NK-92 (cell line): Measurements from ENCODE around the gene CDHR4.
"Not testable (repeated sequence)": the region's sequence is repeated elsewhere in the genome, so short reads cannot be mapped to it uniquely, and the experiment has no call there.

Source experiments
- DNase-seq: peaks from one replicate; lab custom pipeline; 2025; ENCODE audit not compliant: unreplicated experiment; lab: John Stamatoyannopoulos, UW

Gene CDHR4

DNA sequence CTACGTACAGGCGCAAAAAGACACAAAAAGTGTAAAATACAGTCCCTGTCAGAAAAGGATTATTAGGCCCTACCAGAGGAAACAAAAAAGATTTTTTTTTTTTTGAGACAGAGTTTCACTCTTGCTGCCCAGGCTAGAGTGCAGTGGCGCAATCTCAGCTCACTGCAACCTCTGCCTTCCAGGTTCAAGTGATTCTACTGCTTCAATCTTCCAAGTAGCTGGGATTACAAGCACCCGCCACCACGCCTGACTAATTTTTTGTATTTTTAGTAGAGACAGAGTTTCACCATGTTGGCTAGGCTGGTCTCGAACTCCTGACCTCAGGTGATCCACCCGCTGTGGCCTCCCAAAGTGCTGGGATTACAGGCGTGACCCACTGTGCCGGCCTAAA is 18.7 kb downstream of the CDHR4 start:
- not testable (repeated sequence) for DNase-seq

DNA sequence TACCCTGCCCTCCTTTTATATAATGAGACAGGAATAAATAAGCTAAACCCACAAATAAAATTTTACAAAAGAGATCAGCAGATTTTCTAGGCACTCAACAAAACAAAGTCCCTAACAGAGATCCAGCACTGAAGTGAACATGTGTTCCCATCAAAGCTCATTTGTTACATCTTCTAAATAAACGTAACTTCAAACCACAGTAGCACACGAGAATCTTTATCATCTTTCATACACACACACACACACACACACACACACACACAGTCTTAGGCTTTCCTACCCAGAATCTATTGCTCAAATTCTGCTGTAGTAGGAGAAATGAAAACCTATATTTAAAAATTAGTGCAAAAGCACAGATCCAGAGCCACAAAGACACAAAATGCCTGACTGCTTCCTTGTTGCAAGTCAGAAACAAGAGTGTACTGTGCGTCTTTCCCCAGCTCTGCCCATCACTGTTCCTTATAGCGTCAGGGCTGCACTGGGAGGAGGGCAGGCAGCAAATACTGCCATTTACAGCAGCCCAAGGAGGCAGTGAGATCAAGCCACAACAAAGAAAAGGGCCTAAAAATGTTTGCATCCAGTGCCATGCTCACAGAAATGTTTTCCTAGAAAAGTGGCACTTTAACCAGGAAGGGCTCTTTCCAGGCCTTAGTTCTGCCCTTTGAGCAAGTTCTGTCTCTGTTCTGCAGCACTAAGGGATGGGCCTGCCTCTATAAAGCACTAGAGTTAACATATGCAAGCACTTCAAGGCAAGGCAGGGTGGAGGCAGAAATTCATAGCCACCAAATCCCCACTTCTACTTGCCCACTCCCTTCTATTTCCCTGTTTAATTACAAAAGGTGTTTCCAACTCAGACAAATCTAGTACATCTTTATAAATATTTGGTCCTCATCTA is 19.3 kb downstream of the CDHR4 start:
- no peak for DNase-seq

DNA sequence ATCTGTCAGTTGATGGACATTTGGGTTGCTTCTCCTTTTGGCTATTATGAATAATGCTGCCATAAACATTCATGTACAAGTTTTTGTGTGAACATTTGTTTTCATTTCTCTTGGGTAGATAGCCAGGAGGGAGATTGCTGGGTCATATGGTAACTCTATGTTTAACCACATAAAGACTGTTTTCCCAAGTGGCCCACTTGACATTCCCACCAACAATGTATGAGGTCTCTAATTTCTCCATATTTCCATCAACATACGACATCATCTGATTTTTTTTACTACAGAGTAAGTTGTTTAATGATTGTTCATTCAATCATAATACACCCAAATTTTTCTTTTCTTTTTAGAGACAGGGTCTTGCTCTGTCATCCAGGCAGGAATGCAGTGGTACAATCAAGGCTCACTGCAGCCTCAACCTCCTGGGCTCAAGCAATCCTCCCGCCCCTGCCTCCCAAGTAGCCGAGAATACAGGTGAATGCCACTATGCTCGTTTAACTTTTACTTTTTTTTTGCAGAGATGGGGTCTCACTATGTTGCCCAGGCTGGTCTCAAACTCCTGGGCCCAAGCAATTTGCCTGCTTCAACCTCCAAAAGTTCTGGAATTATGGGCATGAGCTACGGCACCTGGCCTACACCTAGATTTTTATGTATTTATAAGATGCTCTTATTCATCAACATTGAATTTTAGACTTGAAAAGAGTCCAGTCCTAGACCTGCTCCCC is 20.2 kb downstream of the CDHR4 start:
- DNase-seq: no peak

DNA sequence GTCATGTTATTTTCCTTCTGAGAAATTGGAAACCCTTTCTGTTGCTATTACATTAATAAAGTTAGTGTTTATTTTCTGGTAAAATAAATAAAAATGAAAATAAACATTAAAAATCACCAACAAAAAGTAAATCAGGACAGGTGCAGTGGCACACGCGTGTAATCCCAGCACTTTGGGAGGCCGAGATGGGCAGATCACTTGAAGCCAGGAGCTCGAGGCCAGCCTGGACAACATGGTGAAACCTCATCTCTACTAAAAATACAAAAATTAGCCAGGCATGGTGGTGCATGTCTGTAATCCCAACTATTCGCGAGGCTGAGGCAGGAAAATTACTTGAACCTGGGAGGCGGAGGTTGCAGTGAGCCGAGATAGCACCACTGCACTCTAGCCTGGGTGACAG is 23.6 kb downstream of the CDHR4 start:
- not testable (repeated sequence) for DNase-seq

DNA sequence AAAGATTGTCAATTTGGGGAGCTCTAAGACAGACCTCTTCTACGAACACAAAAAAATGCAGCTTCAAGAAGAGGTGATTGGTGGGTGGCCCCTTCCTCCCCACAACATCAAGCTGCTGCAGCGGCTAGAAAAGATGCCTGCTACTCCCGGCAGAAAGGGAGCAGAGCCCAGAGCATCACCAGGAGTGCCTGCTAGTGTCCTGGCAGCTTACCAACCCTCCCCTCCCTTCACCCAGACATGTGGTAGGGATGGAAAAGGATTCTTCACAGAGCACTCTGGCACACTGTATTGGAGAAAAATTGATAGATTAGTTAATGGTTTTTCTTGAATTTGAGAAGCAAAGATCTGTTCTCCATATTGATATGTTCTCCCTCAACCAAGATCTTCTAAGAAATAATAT is 24.1 kb downstream of the CDHR4 start:
- DNase-seq: no peak

DNA sequence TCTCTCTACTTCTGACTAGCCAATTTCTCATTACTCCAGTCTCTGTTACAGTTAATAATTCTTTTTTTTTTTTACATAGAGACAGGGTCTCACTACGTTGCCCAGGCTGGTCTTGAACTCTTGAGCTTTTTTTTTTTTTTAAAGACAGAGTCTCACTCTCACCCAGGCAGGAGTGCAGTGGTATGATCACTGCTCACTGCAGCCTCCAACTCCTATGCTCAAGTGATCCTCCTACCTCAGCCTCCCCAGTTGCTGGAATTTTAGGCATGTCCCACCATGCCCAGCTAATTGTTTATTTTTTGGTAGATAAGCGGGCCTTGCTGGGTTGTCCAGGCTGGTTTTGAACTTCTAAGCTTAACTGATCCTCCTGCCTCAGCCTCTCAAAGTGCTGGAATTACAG is 27.0 kb downstream of the CDHR4 start:
- no peak for DNase-seq

DNA sequence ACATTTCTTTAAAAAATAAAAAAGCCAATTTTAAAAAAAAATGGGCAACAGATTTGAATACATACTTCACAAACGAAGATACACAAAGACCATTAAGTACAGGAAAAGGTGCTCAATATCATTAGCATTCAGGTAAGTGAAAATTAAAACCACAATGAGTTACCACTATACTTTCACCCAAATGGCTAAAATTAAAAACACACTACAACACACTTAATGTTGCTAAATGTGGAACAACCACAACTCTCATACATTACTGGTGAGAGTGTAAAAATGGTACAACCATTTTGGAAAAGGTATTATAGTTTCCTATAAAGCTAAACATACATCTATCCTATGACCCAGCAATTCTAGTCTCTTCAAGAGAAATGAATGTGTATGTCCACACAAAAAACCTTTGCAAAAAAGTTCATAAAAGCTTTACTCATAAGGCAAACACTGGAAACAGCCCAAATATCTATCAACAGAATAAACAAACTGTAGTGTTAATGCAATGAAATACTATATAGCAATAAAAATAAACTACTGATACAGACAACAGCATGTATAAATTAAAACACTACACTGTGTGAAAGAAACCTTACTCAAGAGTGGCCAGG is 28.2 kb downstream of the CDHR4 start:
- no peak for DNase-seq

DNA sequence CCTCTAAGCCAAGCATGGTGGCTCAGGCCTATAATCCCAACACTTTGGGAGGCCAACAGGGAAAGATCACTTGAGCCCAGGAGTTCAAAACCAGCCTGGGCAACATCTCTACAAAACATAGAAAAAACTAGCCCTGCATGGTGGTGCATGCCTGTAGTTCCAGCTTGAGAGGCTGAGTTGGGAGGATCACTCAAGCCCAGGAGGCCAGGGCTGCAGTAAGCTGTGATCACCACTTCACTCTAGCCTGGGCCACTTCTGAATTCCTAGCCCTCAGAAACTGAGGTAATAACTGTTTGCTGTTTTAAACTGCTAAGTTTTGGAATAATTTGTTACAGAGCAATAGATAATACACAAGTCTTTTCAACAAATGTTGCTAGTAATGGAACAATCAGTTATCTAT is 29.7 kb downstream of the CDHR4 start:
- no peak for DNase-seq

DNA sequence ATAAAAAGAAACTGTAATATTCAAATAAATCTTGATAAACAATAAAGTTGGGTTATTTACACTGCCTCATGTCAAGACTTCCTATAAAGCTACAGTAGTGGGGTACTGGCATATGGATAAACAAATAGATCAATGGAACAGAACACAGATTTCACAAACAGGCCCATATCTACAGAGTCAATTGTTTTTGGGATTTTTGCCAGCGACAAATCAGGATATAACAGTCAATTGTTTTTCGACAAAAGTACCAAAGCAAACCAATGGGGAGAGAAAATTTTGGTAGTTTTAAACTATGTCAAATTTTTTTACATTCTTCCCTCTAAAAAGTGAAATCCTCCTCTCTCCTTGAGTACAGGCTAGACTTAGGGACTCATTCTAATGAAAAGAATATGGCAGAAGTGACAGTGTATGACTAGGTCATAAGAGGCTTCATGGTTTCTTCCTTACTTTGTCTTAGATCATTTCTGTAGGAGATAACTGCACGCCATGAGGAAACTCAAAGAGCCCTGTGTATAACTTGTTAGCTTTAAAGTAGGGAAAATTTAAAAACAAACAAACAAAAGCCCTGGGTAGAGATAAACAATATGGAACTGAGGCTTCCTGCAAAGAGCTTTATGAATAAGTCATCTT is 30.3 kb downstream of the CDHR4 start:
- no peak for DNase-seq

DNA sequence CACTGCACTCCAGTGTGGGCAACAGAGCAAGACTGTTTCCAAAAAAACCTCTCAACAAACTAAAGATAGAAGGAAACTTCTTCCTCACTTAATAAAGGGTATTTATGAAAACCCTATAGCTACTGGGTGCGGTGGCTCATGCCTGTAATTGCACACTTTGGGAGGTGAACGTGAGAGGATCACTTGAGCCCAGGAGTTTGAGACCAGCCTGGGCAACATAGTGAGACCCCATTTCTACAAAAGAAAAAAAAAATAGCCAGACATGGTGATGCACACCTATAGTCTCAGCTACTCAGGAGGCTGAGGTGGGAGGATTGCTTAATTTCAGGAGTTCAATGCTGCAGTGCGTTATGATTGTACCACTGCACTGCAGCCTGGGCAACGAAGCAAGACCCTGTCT is 35.7 kb downstream of the CDHR4 start:
- no peak for DNase-seq

DNA sequence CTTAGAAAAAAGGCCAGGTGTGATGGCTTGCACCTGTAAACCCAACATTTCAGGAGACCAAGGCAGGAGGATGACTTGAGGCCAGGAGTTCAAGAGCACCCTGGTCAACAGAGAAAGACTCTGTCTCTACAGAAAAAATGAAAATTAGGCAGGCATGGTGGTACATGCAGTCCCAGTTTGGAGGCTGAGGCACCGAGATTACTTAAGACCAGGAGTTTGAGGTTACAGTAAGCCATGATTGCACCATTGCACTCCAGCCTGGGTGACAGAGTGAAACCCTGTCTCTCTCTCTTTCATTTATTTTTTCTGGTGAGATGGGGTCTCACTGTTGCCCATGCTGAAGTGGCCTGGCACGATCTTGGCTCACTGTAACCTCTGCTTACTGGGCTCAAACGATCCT is 38.0 kb downstream of the CDHR4 start:
- no peak for DNase-seq

DNA sequence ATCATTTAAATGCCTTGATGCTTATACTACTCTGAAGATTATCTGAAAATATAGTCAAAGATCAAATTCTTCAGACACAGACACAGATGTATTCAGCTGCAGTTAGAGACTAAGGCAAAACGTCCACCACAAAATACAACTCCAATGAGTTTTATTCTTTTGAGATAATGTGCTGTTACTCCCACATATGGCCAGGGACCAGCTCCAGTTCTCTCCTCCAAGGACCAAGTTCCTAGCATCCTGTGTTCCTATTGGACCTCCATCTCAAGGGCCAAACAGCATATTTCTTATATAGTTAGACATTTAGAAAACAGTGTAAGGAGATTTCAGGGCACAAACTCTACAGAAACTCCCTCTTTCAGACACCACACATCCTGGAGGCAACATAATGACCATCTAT is 40.4 kb downstream of the CDHR4 start:
- DNase-seq: no peak

DNA sequence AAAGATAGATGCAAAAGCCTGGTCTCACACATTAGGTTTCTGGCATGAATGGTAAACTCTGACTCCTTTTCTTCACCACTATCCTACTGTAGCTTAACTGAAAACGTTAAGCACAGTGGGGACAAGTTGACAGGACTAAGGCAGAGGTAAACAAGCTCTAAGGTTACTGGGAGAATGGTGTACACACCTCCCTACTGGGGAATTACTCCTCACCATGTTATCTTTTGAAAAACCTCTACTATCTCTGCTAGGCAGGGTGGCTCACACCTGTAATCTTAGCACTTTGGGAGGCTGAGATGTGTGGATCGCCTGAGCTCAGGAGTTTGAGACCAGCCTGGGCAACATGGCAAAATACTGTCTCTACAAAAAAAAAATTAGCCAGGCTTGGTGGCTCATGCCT is 42.5 kb downstream of the CDHR4 start:
- no peak for DNase-seq

DNA sequence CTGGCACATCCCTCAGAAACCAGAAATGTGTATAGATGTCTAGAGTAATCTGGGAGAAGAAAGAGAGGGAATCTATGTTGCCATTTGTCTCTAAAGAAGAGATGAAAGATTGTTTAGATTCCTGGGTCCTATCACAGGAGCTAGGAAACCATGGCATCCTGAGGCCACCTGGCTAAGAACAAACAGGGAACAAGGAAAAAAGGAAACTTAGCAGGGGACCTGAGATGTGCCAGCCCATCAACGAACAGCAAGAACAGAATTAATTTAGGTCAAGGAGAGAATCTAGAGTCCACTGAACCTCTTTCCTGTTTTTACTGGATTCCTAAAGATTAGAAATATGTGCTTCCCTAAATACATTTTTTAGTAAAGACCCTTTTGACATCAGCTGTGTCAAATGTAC is 43.6 kb downstream of the CDHR4 start:
- DNase-seq: no peak

DNA sequence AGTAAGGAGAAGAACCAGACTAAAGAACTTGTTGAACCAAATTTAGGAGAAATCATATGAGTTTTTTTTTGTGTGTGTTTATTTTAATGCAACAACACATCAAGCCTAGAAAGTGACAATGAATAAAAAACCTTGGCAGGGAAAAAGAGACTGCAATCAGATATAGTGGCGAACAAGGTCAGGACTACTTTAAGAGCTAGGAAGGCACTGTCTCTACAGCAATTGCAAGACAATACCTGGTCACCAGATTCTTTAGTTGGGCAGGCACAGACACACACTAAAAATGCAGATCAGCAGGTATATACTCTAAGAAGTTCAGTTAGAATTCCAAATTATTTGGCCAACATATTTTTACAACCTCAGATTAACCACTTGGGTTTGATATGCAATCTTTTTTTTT is 45.1 kb downstream of the CDHR4 start:
- DNase-seq: no peak

DNA sequence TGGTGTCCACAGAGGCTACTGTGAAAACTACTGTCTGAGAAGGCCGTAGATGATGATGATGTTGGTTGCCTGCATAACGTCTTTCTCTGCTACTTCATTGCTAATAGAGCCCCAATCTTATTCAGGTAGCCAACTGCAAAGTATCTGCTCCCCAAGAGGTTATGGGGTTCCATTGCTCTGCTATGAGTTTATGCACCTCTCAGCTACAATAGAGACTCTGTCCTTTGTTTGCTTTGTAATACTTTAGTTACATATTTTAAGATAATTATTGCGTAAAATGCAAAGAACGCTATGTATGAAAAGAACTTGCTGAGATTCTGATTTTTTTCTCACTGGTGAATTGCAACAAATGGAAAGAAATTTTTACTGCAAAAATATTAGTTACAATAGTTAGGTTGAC is 48.2 kb downstream of the CDHR4 start:
- DNase-seq: no peak

DNA sequence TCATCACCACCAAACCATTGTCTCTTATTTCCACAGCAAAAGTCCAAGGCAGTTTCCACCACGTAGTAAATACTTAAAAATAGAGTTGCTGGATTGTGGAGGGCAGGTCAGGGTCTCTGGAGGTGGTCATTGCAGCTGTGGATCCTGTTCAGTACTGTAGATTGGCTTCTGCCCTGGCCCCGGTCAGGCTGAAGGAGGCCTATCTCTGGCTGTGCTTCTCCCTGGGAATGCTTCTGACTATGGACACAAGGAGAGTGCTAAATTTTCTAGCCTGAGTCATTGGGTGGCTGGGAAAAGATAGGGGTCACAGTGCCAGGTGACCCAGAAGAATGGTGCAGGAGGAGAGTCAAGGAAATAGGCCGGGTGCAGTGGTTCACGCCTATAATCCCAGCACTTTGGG is 49.6 kb downstream of the CDHR4 start:
- no peak for DNase-seq

DNA sequence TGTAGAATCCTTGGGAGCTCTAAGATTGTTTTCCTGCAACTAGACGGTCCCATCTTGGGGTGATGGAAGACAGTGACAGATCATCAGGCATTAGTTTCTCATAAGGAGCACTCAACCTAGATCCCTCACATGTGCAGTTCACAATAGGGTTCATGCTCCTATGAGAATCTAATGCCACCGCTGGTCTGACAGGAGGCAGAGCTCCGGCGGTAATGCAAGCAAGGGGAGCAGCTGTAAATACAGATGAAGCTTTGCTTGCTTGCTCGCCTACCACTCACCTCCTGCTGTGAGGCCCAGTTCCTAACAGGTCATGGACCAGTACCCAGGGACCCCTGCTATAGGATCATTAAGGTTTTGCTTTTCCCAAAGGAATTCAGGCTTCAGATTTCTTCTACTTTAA is 50.8 kb downstream of the CDHR4 start:
- not testable (repeated sequence) for DNase-seq

DNA sequence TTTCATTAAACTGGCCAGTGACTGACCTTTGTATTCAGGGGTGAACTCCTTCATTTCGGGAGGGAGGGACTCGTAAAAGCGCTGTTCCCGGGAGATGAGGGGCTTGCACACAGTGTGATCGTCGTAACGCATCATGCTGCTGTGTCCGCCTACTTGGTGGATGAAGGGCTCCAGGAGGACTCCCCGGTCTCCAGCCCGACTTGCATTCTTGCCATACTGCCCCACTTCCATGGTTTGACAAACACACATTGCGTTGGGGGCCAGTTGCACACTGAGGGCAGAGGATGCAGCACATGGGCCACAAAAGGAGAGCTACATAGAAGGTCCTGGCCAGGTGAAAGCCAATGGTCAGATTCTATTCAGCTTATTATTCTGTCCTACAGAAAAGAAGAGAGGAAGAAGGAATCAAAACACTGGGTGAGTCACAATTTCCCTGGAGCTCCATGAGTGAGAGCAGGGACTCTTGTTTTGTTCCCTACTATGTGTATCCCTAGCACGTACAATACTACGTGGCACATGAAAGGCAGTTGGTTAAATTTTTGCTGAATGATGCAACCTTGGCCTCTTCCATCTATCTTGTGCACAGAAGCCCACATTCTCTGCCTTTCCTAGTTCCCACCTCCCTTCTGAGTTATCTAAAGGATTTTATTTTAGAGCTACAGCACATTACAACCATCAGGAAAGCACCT is 51.7 kb downstream of the CDHR4 start:
- no peak for DNase-seq

DNA sequence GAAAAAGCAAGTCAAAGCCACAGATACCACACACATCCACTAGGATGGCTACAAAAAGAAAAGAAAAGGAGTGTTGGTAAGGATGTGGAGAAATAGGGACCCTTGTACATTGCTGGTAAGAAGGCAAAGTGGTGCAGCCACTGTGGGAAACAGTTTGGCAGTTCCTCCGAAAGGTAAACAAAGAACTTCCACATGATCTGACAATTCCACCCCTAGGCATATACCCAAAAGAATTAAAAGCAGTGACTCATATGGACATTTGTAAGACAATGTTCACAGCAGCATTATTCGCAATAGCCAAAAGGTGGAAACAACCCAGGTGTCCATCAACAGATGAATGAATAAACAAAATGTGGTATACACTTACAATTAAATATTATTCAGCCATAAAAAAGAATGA is 53.7 kb downstream of the CDHR4 start:
- DNase-seq: no peak
